ENCODE results near the gene SPECC1L.

GRCh38 chr22:24339452-24339747 lies 68.8 kb downstream of the SPECC1L start:
- TF ChIP-seq CTCF (IDR thresholded peaks at IDR 0.05) = no peak
- TF ChIP-seq POLR2A (IDR thresholded peaks at IDR 0.05; ENCODE audit: low read depth) = no peak
- TF ChIP-seq EP300 (IDR thresholded peaks at IDR 0.05) = no peak
